GM18517 (cell line): ENCODE data around the gene CMTR1.

Source experiments
- ATAC-seq: cut with Tn5 transposase; IDR thresholded peaks from one replicate; pipeline ENCODE4 v1.9.1; 2021; ENCODE audit warnings: mild to moderate bottlenecking, moderate library complexity; ENCODE audit not compliant: unreplicated experiment

Gene CMTR1

GRCh38 chr6:37477656-37478435 lies 44.8 kb downstream of the CMTR1 start:
- no peak for ATAC-seq

DNA sequence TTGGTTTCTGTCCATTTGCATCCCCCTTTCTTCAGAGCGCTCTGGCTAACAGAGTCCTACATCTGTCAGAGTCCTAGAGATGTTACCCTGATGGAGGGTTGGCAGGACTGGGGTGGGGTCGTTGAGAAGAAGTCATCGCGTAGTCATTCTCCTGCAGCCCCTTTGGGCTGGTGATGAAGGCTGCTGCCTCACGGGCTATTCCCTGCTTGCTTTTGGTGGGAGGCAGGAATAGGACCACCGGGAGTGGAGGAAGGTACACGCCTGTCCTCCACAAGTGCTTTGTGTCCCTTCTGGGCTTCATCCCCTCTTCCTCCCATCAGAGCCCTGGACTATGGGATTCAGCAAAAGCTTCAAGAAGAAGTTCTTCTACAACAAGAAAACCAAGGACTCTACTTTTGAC lies 45.8 kb downstream of the CMTR1 start:
- ATAC-seq: no peak

- ATAC-seq: no peak
Measured at GRCh38 chr6:37479266-37479854, 46.3 kb downstream of the CMTR1 start.

DNA sequence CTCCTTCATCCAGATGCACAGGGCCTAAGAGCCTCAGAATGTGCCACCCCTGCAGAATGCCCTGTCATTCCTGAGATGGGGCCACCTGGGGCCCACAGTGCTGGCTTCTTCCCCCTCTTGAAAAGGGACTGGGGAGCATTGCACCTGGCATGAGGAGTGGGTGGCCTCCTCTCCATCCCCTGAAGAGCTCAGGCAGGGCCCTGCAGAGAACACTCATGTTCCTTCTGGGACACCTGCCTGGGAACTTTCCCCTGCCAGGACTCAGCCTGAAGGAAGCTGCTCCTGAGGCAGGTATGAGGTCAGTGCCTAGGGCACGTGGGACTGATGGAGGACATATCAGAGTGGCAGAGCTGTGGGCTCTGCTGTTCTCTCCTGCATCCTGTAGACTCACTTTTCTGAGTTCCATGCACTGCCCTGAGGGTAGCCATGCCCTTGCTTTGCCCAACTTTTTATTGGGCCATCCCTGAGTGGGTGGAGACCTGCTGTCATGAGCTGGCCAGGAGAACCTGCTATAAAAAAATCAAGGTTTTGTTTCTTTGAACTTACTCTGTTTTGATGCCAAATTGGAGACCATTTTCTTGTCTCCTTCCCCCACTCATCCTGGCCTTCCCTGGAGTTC lies 47.2 kb downstream of the CMTR1 start:
- no peak for ATAC-seq

DNA sequence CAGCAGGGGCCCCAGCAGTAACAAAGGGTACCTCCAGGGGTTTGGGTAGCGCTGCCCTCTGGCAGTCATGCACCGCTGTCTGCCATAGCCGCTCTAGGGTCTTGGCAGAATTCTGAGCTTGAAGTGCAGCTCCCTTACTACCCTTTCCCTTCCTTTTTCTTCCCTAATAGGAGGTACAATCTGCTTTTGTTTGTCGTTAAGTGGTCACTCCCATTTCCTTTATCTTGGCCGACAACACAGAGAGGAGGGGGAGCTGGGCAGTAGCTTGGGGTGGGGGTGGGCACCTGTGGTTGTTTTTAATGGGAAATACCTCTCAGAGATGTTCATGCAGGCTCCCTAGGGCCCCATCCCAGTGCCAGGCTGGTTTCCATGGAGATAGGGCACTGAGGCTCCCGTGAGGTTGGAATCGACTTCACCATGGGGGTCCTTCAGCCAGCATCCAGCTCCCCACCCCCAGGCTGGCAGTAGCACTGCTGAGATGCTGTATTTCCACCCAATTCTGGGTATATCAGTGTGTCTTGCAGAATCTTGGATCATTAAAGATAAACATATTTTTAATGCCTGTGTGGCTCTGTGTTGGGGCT lies 48.0 kb downstream of the CMTR1 start:
- no peak for ATAC-seq

- ATAC-seq: no peak
Measured at GRCh38 chr6:37481711-37482605, 48.9 kb downstream of the CMTR1 start.

GRCh38 chr6:37482606-37483251 lies 49.7 kb downstream of the CMTR1 start:
- ATAC-seq: no peak

GRCh38 chr6:37483252-37483901 lies 50.4 kb downstream of the CMTR1 start:
- no peak for ATAC-seq

DNA sequence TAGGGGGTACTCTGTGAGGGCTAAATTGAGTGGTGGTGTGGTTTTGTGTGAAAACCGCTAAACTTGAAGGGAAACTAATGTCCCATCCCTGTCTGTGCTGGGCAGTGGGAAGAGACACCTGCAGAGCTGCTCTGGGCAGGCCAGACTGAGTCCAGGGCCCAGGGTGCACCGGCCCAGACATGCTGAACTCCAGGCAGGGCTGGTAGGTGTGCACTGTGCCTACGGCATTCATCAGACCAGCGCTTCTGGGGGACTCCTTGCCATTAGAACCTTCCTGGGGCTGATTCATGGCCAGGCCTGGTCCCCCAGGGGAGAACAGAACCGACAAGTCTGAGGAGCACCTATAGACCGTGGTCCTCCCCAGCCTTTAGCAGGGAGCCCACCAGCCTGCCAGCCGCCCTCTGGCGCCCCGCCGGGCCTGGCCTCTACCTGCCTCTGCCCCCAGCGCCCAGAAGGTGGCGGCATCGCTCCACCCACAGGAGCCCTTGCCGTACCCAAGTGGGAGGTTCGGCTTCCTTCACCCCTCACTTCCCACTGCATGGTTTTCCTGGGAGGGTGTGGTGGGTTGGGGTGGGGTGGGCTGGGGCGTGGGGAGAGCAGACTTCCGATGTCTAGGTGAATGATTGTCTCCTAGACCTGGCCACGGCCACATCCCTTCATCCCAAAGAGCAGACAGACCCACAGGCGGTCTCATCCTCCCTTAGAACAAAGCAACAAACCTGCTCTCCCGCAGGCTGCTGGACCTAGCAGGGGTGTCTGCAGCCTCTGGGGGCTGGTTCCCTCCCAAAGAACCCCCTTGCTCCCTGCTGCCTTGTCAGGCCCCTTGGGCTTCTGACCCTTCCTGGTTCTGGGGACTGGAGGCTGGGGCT lies 51.1 kb downstream of the CMTR1 start:
- ATAC-seq: no peak

DNA sequence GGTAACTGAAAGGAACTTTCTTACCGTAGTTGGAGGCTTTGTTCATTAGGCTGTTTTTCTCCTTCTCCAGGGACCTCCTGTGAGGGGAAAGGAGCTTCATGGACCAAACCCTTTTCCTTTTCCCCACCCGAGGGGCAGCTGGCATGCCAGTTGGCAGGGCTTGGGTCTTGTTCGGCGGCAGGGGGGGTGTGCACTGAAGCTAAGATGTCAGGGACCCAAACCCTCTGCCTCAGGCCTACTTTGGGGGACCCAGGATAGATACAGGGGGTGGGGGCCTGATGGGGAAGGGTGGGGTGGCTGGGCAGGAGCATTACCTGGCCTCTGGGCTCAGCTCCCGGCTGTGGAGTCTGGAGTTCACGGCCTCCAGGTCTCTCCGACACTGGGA lies 51.8 kb downstream of the CMTR1 start:
- ATAC-seq: no peak

- ATAC-seq: no peak
Measured at GRCh38 chr6:37485291-37485702, 52.3 kb downstream of the CMTR1 start.

DNA sequence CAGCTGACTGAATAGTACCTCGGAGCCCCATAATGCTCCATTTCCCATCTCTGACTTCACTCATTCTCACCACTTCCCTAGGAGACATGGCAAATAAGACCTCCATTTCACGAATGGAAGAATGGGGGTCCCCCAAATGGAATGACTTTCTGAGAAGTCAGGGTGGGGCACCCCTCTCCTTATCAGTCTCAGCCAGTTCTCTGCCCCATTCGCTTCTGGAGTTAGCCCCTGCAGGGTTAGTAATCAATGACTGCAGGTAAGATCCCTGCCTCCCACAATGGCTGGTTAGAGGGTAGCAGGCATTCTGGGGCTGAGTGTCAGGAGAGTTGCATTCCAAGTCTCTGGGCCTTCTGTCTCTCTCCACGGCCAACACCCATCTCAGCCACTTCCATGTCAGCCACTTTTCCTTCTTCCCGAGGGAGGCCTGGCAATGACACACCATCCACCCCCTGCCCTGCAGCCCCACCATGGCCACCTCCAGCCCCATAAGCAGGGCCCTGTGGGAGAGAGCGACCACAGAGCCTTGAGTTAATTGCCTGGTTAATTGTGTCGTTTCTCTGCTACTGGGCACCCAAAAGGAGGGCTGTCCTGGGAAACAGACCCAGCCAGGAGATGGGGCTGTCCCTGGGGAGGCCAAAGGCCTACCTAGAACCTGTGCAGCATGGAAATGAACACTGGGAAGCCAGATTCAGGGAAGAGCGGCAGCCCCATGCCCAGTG lies 53.3 kb downstream of the CMTR1 start:
- no peak for ATAC-seq

GRCh38 chr6:37487591-37488380 lies 54.8 kb downstream of the CMTR1 start:
- no peak for ATAC-seq

DNA sequence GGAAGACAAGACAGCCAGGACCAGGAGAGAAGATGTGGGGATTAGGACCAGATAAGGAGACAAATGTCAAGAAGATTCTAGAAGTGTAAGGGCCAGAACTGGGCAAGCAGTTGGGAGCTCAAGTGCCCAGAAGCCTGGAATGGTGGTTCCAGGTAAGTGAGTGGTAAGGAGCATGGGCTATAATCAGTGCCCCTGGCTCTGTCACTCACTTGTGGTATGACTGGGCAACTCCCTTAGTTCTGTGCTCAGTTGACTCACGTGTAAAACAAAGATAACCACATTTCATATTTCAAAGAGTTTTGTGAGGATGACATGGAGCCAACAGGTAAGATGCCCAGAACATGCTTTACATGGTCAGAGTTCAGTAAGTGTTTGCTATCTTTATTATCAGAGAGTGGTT lies 55.5 kb downstream of the CMTR1 start:
- ATAC-seq: no peak

DNA sequence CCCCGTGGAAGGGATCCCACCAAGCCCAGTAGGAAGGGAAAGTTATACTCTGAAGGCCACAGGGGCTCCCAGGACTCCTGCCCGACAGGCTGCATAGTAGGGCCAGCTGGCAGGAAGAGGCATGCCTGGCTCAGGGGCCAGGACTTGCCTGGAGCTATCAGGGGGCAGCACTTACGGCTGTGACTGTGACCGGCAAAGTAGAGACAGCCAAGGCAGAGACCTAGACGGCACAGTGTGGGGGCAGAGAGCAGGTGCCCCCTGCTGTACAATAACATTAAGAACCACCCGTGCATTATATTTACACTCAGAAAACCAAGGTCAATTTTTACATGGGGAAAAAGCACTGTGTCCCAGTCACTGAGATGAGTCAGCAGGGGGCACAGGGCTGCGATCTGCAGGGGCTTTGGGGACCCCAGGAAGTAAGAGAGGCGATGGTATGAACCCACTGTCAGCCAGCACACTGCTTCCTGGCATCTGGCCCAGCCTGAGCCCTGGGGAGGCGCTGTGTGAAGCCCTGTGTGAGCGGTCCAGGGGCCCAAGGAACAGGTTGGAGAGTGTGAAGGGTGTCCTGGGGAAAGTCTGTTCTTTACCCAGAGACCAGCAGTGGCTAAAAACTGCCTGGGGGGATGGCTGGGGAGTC lies 56.8 kb downstream of the CMTR1 start:
- no peak for ATAC-seq

DNA sequence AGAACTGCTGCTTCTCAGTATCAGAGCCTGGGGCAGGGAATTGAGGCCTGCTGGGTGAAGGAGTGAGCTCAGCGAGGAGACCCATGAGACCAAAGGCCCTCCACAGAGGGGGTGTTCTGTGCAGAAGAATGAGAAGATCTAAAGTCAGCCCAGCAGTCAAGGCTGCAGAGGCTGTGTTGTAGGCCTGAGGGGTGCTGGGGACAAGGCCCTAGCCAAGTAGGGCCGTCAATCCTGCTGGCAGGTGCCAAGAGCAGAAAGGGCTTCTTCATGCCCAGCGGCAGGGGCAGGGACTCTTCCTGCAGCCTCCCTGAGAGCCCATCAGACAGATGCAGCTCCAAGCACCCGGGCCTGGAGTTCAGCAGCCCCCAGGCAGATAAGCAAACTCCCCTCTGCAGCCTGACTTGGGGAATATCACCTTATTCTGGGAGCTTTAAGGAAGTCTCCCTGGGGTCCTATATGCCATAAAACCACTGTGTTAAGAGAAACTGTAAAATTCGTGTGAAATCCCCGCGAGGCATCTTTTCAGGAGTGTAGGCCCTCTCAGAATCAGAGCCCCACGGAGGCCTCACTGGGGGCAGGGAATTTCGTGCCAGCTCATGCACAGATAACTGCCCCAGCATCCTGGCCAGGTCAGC lies 57.6 kb downstream of the CMTR1 start:
- ATAC-seq: no peak
